Activated CD8-positive, alpha-beta T cell treated with anti-CD3 and anti-CD28 coated beads for 36 hours (primary cell): ENCODE data around the gene TMEM229B. TPM values are rescaled to one million over a fixed set of nuclear protein-coding genes. Genes with fewer than 3 reads are reported as not detected.

Experiments used
- ATAC-seq: fragments of 200-7000 bp; cut with Tn5 transposase; one replicate; pipeline ENCODE4 v1.10.0; 2021; ENCODE audit warnings: mild to moderate bottlenecking, moderate library complexity
- CTCF ChIA-PET: fragments of 350-600 bp; sonication (Branson Sonifier 250); formaldehyde crosslinking; loops from one replicate; lab custom pipeline; 2021; ENCODE audit warnings: antibody characterized with exemption; lab: Charles Lee
- POLR2A ChIA-PET: fragments of 350-600 bp; sonication (Branson Sonifier 250); formaldehyde crosslinking; loops from one replicate; lab custom pipeline; 2021; ENCODE audit warnings: antibody characterized with exemption; lab: Charles Lee
- DNase-seq: peaks from one replicate; pipeline ENCODE4 v3.0.0-alpha.2; 2020
- H3K27ac Mint-ChIP-seq: one replicate; pipeline ENCODE4 v1.8.0; 2021; ENCODE audit warnings: mild to moderate bottlenecking, mixed read lengths
- H3K27me3 Mint-ChIP-seq: one replicate; pipeline ENCODE4 v1.8.0; 2021; ENCODE audit warnings: mixed read lengths
- H3K36me3 Mint-ChIP-seq: one replicate; pipeline ENCODE4 v1.8.0; 2021; ENCODE audit warnings: low read depth, mixed read lengths
- H3K4me1 Mint-ChIP-seq: one replicate; pipeline ENCODE4 v1.8.0; 2021; ENCODE audit warnings: low read depth, mixed read lengths
- H3K4me3 Mint-ChIP-seq: one replicate; pipeline ENCODE4 v1.8.0; 2021; ENCODE audit warnings: mild to moderate bottlenecking, moderate library complexity, mixed read lengths
- H3K9me3 Mint-ChIP-seq: one replicate; pipeline ENCODE4 v1.8.0; 2021; ENCODE audit warnings: mixed read lengths
- intact Hi-C: fragments of 100-400 bp; cut with micrococcal nuclease; formaldehyde crosslinking; loops from one replicate; pipeline ENCODE4 v1.10.0; 2022
- total RNA-seq, 2 experiments: library from RNA; stranded (reverse); gene quantifications; one replicate each; pipeline ENCODE4 v1.2.3, GENCODE V29; 2021
- TF ChIP-seq, protein P1 (sequence below): fragments of 200-600 bp; IDR thresholded peaks from one replicate; pipeline ENCODE4 v1.8.0; 2022; ENCODE audit warnings: antibody characterized with exemption, mild to moderate bottlenecking

Gene TMEM229B
- total RNA-seq, 2 experiments from 2014 or later = 1.6 to 2.3 TPM

- Mint-ChIP-seq H3K9me3 (no peaks in the 10 kb centered on the region), H3K27ac (no peak overlapping the region), H3K36me3 (no peaks in the 10 kb centered on the region), H3K4me1 (no peaks in the 10 kb centered on the region), H3K4me3 (no peak overlapping the region), H3K27me3 (peaks cover 18% of the 10 kb centered on the region)
- no peak for ATAC-seq
- TF ChIP-seq, protein P1, sequence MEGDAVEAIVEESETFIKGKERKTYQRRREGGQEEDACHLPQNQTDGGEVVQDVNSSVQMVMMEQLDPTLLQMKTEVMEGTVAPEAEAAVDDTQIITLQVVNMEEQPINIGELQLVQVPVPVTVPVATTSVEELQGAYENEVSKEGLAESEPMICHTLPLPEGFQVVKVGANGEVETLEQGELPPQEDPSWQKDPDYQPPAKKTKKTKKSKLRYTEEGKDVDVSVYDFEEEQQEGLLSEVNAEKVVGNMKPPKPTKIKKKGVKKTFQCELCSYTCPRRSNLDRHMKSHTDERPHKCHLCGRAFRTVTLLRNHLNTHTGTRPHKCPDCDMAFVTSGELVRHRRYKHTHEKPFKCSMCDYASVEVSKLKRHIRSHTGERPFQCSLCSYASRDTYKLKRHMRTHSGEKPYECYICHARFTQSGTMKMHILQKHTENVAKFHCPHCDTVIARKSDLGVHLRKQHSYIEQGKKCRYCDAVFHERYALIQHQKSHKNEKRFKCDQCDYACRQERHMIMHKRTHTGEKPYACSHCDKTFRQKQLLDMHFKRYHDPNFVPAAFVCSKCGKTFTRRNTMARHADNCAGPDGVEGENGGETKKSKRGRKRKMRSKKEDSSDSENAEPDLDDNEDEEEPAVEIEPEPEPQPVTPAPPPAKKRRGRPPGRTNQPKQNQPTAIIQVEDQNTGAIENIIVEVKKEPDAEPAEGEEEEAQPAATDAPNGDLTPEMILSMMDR = no peak
- CTCF ChIA-PET = interaction anchor here (2.9 to 6.1 kb wide), 5 partner anchors 12 to 179 kb away, joined by 15 to 104 read pairs (median 27); no protein-coding TSS in a partner anchor
- DNase-seq = no peak
- intact Hi-C loops = no loop called here
- POLR2A ChIA-PET = interaction anchor here (0.9 kb wide), 1 partner anchor 10 kb away, joined by 3 read pairs; no protein-coding TSS in a partner anchor
Observed at GRCh38 chr14:67524634-67524963, 36.1 kb upstream of the TMEM229B start.

- intact Hi-C loops = no loop called here
- H3K4me1 Mint-ChIP-seq = no peaks in the 10 kb centered on the region
- TF ChIP-seq, protein P1 = no peak
- no peak overlapping the region for H3K4me3 Mint-ChIP-seq
- H3K36me3 Mint-ChIP-seq = no peaks in the 10 kb centered on the region
- H3K27ac Mint-ChIP-seq = no peak overlapping the region
- H3K9me3 Mint-ChIP-seq = no peaks in the 10 kb centered on the region
- POLR2A ChIA-PET = interaction anchor here (0.9 kb wide), 1 partner anchor 9 kb away, joined by 3 read pairs; no protein-coding TSS in a partner anchor
- ATAC-seq (no peak), DNase-seq (no peak)
- peaks cover 18% of the 10 kb centered on the region for H3K27me3 Mint-ChIP-seq
- CTCF ChIA-PET = interaction anchor here (2.9 to 6.1 kb wide), 4 partner anchors 12 to 180 kb away, joined by 15 to 104 read pairs (median 30); no protein-coding TSS in a partner anchor
Observed at GRCh38 chr14:67523764-67524633, 35.5 kb upstream of the TMEM229B start.

DNA sequence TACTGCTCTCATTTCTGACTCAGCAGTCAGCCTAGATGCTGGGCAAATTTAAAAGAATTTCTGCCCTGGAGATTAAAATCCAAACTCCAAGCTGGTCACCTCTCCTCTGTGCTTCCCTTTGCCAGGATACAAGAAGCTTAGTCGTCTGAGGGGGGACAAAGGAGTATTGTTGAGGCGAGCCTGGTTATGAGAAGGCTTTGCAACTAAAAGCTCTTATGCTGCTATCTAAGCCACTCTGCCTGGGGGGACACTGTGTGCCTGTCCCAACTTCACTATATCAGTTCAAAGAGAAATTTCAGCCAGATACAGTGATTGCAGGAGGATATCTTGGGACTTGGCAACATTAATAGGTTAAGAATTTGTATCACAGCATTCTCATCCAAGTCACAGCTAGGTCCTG is 33.7 kb upstream of the TMEM229B start:
- CTCF ChIA-PET = no interaction called here
- no peak overlapping the region for H3K4me3 Mint-ChIP-seq
- H3K27me3 Mint-ChIP-seq = peaks cover 20% of the 10 kb centered on the region
- no peaks in the 10 kb centered on the region for H3K4me1 Mint-ChIP-seq
- POLR2A ChIA-PET = no interaction called here
- no peaks in the 10 kb centered on the region for H3K36me3 Mint-ChIP-seq
- H3K27ac Mint-ChIP-seq = no peak overlapping the region
- intact Hi-C loops = no loop called here
- ATAC-seq = no peak
- no peak for DNase-seq
- H3K9me3 Mint-ChIP-seq = no peaks in the 10 kb centered on the region
- TF ChIP-seq, protein P1 = no peak

- Mint-ChIP-seq H3K9me3 (no peaks in the 10 kb centered on the region), H3K27ac (no peak overlapping the region), H3K27me3 (peaks cover 16% of the 10 kb centered on the region), H3K4me1 (peaks cover 10% of the 10 kb centered on the region), H3K36me3 (no peaks in the 10 kb centered on the region), H3K4me3 (no peak overlapping the region)
- ATAC-seq = no peak
- ChIA-PET CTCF (interaction anchor here (0.9 to 1.2 kb wide), 2 partner anchors 11 to 93 kb away, joined by 3 to 5 read pairs; no protein-coding TSS in a partner anchor), POLR2A (interaction anchor here (0.6 kb wide), 1 partner anchor 848 kb away, joined by 3 read pairs; no protein-coding TSS in a partner anchor)
- intact Hi-C loops = no loop called here
- DNase-seq = no peak
- TF ChIP-seq, protein P1 = no peak
Observed at GRCh38 chr14:67520482-67520881, 32.0 kb upstream of the TMEM229B start.

GRCh38 chr14:67519406-67519805 is 30.9 kb upstream of the TMEM229B start:
- Mint-ChIP-seq H3K27me3 (peaks cover 12% of the 10 kb centered on the region), H3K27ac (no peak overlapping the region), H3K9me3 (no peaks in the 10 kb centered on the region), H3K4me3 (no peak overlapping the region), H3K4me1 (peaks cover 10% of the 10 kb centered on the region), H3K36me3 (no peaks in the 10 kb centered on the region)
- TF ChIP-seq, protein P1 = no peak
- ChIA-PET CTCF (interaction anchor here (0.9 to 3.9 kb wide), 3 partner anchors 8 to 93 kb away, joined by 4 to 32 read pairs (median 5); partner anchors contain the start of gene PLEKHH1), POLR2A (no interaction called here)
- intact Hi-C loops = no loop called here
- DNase-seq = no peak
- ATAC-seq = no peak
